Measurements from ENCODE around the gene MXD1. TPM values are rescaled to one million over a fixed set of nuclear protein-coding genes. Genes with fewer than 3 reads are reported as not detected.

Gene MXD1
- total RNA-seq, 1 experiment from 2014 or later = 3.1 TPM

DNA sequence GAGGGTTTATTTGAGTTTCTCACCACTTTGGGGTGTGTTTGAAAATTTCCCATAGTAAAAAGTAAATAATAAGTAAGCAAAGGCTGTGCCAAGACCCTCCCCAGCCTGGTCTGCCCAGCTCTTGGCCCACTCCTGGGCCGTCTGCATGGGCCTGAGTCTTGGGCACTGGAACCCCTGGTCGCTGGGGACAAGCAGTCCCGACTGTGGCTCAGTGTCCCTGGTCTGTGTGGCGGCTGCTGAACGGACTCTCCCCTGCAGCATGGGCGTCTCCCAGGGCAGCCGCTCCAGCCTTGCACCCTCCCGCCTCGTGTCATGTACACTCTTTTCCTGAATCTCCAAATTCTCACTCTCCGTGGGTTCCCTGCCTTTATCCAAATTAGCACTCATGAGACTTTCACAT, 53.7 kb downstream of the MXD1 start:
- H3K27ac ChIP-seq = no peak overlapping the region
- no peaks in the 10 kb centered on the region for H3K9me3 ChIP-seq (replicated peaks)
- no peaks in the 10 kb centered on the region for H3K4me1 ChIP-seq (replicated peaks)
- H3K4me3 ChIP-seq = no peak overlapping the region
- no peaks in the 10 kb centered on the region for H3K36me3 ChIP-seq
- DNase-seq (ENCODE audit: low read depth in 1 of 2, low spot score in 2 of 2) = no peak
- no peaks in the 10 kb centered on the region for H3K27me3 ChIP-seq (replicated peaks)

DNA sequence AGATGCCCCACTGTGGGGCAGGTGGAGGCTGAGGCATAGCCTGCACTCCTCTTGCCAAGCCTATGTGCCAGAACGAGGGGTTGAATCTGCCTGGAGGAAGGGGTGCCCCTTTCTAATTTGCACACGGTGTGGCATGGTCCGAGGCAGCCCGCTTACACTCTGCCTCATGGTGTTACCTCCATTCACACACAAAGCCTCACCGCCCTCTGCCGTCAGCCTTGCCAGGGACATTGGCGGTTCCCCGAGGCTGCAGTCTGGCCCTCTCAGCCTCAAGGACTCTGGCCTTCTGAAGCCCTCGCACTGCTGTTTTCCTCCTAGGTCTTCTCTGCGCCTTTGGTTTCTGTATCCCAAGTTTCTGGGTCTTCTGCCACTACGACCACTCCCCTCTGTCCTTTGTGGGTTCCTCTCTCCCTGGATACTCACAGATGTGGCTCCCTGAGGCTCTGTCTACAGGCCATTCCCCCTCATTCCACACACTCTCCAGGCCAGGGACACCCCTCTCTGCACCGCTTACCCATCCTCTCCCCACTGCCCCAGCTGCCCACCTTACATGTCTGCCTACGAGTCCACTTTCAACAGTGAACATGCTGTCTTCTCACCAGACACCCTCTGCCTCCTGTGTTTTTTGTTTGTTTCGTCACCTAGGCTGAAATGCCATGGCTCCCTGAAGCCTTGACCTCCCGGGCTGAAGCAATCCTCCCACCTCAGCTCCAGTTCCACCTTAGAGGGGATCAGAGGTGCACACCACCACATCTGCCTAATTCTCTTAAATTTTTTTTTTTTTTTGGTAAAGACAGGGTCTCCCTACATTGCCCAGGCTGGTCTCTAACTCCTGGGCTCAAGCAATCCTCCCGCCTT, 54.4 kb downstream of the MXD1 start:
- Histone ChIP-seq H3K9me3 (replicated peaks) (no peaks in the 10 kb centered on the region), H3K4me3 (no peak overlapping the region), H3K27me3 (replicated peaks) (no peaks in the 10 kb centered on the region), H3K27ac (no peak overlapping the region), H3K4me1 (replicated peaks) (no peaks in the 10 kb centered on the region), H3K36me3 (no peaks in the 10 kb centered on the region)
- no peak for DNase-seq (ENCODE audit: low read depth in 1 of 2, low spot score in 2 of 2)

DNA sequence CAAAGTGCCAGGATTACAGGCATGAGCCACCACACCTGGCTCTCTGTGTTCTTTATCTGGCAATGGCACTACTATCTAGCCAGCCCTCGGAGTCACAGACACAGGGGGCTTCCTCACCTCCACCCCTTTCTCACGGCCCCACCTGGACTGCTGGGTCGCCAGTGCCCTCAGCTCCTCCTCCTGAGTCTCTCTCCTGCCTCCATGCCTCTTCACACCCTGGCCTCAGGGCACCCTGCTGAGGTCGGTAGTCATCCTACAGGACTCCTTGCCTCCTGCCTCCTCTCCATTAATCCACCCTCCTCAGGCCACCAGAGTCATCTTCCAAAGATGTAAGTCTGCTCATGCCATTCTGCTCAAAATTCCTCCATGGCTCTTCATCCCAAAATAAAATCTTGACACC, 55.1 kb downstream of the MXD1 start:
- no peaks in the 10 kb centered on the region for H3K36me3 ChIP-seq
- H3K9me3 ChIP-seq (replicated peaks) = no peaks in the 10 kb centered on the region
- no peaks in the 10 kb centered on the region for H3K27me3 ChIP-seq (replicated peaks)
- DNase-seq (ENCODE audit: low read depth in 1 of 2, low spot score in 2 of 2) = no peak
- no peak overlapping the region for H3K4me3 ChIP-seq
- no peaks in the 10 kb centered on the region for H3K4me1 ChIP-seq (replicated peaks)
- no peak overlapping the region for H3K27ac ChIP-seq

DNA sequence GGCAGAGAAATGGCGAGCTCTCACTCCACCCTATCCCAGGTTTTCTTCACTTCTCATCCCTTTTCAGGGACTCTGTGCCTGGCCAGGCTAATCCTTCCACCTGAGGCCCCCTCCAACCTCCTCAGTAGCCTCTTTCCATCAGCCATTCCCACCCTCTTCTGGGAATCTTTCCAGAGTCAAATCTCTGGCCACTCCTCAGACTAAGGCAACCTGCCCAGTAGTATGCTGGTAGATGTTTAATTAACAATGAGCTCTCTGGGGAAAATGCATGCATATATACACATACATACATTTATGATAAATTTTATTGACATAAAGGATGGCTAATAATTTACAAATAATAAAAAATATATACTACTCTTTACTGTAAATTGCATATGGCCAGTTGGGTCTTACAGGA, 57.9 kb downstream of the MXD1 start:
- Histone ChIP-seq H3K27me3 (replicated peaks) (no peaks in the 10 kb centered on the region), H3K4me3 (no peak overlapping the region), H3K4me1 (replicated peaks) (no peaks in the 10 kb centered on the region), H3K36me3 (no peaks in the 10 kb centered on the region), H3K9me3 (replicated peaks) (no peaks in the 10 kb centered on the region), H3K27ac (no peak overlapping the region)
- no peak for DNase-seq (ENCODE audit: low read depth in 1 of 2, low spot score in 2 of 2)

DNA sequence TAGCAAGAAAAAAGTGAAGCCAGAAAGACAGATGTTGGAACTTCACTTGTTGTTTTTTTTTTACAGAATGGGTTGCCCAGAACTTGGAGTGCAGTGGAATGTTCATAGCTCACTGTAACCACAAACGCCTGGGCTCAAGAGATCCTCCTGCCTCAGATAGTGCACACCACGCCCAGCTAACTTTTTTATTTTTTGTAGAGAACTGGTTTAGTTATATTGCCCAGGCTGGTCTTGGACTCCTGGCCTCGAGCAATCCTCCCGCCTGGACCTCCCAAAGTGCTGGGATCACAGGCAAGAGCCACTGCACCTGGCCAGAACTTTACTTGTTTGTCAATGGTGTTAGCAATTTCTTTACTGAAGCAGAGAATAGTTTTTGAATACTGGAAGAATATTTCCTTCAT, 58.4 kb downstream of the MXD1 start:
- Histone ChIP-seq H3K9me3 (replicated peaks) (no peaks in the 10 kb centered on the region), H3K4me3 (no peak overlapping the region), H3K4me1 (replicated peaks) (no peaks in the 10 kb centered on the region), H3K27ac (no peak overlapping the region), H3K27me3 (replicated peaks) (no peaks in the 10 kb centered on the region), H3K36me3 (no peaks in the 10 kb centered on the region)
- no peak for DNase-seq (ENCODE audit: low read depth in 1 of 2, low spot score in 2 of 2)

DNA sequence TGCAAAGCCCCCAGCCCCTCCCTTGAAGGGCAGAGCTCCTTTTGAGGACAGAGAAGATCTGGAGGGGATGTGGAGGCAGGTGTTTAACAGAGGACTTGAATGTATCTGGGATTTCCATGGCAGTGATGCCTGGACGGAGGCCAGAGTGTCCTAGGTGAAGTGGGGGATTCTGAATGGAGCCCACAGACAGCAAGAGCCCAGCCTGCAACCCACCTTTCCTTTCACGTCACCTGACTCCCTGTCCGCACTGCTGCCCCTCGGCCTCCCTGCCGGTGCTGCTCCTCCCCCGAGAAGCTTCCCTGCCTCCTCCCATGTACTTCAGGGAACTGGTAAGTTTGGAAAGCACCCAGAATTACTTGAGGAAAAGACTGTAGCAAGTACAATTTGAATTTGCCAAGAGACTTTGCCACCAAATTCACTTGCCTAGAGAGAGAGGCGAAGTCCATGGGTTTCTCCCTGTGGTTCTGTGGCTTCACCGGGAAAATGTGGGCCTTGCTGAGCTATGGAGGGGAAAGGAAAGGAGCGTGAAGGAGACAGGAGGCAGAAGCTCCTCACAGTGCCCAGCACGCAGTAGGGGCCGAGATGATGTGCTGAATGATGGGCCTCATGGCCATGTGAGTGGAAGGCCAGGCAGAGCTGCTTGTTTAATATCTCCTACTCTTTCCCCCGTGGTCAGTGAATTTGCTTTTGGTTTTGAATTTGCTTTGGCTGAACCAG, 60.4 kb downstream of the MXD1 start:
- DNase-seq (ENCODE audit: low read depth in 1 of 2, low spot score in 2 of 2) = no peak
- Histone ChIP-seq H3K4me1 (replicated peaks) (no peaks in the 10 kb centered on the region), H3K9me3 (replicated peaks) (no peaks in the 10 kb centered on the region), H3K27me3 (replicated peaks) (no peaks in the 10 kb centered on the region), H3K36me3 (no peaks in the 10 kb centered on the region), H3K27ac (no peak overlapping the region), H3K4me3 (no peak overlapping the region)

DNA sequence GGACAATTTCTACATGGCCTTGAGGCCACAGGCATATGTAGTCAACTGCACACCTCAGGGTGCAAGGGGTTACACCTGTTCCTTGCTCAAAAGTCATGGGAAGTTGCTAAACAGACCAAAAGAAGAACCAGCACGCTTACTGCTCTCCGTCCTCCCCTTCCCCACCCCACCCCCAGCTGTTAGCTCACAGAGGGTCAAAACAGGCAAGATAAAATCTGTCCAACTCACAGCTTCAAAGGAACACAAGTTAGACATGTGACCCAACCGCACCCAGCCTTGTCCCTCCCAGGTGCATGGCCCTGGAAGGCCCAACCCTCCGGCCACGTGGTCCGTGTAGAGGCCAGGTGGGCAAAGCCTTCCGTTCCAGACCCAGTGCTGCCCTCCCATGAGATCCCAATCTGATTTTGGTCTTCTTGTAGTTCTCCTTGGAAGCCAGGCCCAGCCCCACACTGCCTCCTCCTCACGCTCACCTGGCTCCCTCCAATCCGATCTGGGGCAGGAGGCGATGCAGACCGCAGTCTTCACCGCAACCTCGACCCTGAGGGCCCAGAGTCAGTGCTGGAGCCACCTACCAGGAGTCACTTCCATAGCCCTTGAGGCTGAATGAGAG, 61.0 kb downstream of the MXD1 start:
- no peak overlapping the region for H3K4me3 ChIP-seq
- no peaks in the 10 kb centered on the region for H3K4me1 ChIP-seq (replicated peaks)
- H3K27me3 ChIP-seq (replicated peaks) = no peaks in the 10 kb centered on the region
- no peak overlapping the region for H3K27ac ChIP-seq
- no peaks in the 10 kb centered on the region for H3K9me3 ChIP-seq (replicated peaks)
- no peak for DNase-seq (ENCODE audit: low read depth in 1 of 2, low spot score in 2 of 2)
- H3K36me3 ChIP-seq = no peaks in the 10 kb centered on the region

DNA sequence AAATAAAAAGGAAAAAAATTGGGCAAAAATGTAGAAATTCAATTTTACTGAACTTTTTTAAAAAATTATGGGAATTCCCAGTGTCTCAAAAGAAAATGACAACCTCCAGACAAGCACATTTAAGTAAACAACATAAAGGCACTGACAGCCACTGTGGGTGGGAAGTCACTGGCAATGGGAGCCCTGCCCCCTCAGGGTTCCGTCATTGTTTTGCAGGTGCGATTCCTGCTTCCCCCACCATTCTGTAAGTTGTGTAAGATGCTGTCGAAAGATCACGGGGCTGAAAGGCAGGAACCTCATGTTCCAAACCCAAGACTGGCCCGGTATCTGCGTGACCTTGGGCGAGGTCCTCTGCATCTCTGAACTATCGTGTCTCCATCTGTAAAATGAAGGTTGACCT, 62.3 kb downstream of the MXD1 start:
- H3K4me1 ChIP-seq (replicated peaks) = no peaks in the 10 kb centered on the region
- no peaks in the 10 kb centered on the region for H3K9me3 ChIP-seq (replicated peaks)
- no peak overlapping the region for H3K4me3 ChIP-seq
- H3K27ac ChIP-seq = no peak overlapping the region
- no peaks in the 10 kb centered on the region for H3K27me3 ChIP-seq (replicated peaks)
- no peak for DNase-seq (ENCODE audit: low read depth in 1 of 2, low spot score in 2 of 2)
- no peaks in the 10 kb centered on the region for H3K36me3 ChIP-seq

DNA sequence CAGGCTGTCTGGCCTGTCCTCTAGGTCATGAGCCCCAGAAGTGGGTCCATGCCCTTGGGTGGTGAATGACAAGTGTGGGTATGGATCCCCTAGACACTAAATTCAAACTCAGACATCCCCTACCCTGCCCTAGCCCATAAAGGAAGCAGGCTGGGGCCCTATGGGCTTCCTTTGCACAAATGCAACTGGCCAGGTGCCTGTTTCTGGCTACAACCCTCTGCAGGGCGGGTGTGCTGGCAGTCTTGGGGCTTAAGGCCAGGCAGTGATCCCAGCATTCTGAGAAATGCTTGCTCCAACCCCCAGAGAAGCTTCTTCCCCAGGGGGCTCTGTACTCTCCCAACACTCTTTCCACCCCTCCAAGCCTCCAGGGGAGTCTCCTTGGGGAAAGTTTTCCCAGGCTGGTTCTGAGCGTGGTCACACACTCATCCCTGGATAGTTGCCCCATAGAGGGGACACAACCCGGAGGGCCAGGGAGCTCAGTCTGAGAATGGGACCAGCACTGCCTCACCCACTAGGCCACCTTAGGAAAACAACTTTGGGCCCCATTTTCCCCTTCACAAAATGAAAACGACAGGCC, 63.1 kb downstream of the MXD1 start:
- Histone ChIP-seq H3K4me3 (no peak overlapping the region), H3K36me3 (no peaks in the 10 kb centered on the region), H3K27ac (no peak overlapping the region), H3K4me1 (replicated peaks) (no peaks in the 10 kb centered on the region), H3K27me3 (replicated peaks) (no peaks in the 10 kb centered on the region), H3K9me3 (replicated peaks) (no peaks in the 10 kb centered on the region)
- no peak for DNase-seq (ENCODE audit: low read depth in 1 of 2, low spot score in 2 of 2)

DNA sequence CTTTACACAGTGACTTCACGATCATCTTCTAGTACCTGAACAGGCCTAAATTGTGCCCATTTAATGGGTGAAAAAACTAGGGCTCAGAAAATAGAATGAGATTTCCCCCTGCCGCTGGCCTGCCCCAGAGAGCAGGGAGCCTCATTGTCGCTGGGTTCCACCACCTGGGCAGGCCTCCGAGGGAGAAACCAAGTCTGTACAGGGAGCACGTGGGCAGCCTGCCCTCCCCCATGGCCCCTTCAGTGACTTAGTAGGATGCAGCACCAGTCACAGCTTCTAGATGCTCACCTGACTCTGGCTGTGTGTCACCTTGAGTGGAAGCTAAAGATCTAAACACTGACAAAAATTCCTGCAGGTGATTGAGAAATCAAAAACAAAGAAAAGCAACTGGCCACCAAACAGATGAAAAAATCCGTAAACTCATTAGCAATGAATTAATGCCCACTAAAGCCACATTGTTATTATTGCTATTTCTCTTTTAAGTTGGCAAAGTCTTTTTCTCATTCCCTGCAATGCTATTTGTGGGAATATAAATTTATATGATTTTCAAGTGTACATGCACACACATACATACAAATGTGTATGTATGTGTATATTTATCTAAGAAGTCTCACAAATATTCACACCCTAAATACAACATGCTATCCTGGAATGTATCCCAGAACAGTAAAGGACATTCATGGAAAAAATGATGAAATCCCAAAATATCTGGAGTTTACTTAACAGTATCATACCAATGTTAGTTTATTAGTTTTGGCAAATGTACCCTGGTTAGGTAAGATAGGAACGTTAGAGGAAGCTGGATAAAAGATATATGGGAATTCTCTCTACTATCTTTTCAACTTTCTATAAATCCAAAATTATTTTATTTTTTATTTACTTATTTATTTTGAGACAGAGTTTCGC, 65.2 kb downstream of the MXD1 start:
- H3K9me3 ChIP-seq (replicated peaks) = no peaks in the 10 kb centered on the region
- H3K4me1 ChIP-seq (replicated peaks) = no peaks in the 10 kb centered on the region
- no peaks in the 10 kb centered on the region for H3K36me3 ChIP-seq
- no peaks in the 10 kb centered on the region for H3K27me3 ChIP-seq (replicated peaks)
- H3K4me3 ChIP-seq = no peak overlapping the region
- no peak overlapping the region for H3K27ac ChIP-seq
- no peak for DNase-seq (ENCODE audit: low read depth in 1 of 2, low spot score in 2 of 2)

DNA sequence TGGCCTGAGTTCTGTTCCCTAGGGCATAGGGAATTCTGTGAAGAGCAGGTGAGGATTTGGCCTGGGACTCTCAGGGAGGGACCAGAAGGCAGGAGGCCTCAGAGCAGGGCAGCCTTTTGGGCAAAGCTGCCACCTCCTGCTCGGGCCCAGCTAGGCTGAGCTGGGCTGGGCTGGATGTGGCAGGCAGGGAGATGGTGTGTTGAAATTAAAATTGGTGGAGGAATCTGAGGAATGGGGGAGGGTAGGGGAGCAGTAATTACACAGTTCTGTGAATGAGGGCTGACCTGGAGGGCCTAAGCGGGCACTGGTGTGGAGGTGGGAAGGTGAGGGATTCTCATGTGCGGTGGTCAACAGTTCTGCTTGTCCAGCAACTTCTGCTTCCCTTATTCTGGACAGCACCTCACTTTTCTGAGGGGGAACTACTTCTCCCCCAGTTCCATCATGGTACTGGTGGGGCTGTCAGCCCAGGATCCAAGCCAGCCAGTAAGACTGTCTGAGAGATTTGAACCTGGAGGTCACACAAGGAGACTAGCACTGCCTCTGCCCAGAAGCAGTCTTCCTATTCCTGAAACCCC, 68.6 kb downstream of the MXD1 start:
- H3K27me3 ChIP-seq (replicated peaks) = no peaks in the 10 kb centered on the region
- no peak for DNase-seq (ENCODE audit: low read depth in 1 of 2, low spot score in 2 of 2)
- no peak overlapping the region for H3K27ac ChIP-seq
- no peaks in the 10 kb centered on the region for H3K36me3 ChIP-seq
- no peaks in the 10 kb centered on the region for H3K4me1 ChIP-seq (replicated peaks)
- no peaks in the 10 kb centered on the region for H3K9me3 ChIP-seq (replicated peaks)
- H3K4me3 ChIP-seq = no peak overlapping the region

DNA sequence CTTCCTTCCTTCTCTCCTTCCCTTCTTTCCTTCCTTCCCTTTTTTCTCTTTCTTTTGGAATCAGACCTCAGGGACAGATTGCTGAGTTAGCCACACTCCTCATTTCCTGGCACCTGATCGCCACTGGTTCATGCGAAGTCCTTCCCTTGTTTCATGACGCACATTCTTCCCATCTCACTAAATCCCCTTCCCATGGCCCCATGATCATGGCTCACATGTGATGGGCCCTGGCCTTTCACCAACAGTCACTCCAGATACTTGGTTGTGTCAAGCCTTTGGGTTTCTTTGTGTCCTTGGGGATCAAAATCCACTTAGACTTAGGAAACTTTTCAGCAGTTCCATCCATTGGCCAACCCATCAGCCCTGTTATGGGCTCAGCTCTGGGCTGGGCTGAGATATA, 70.3 kb downstream of the MXD1 start:
- no peaks in the 10 kb centered on the region for H3K27me3 ChIP-seq (replicated peaks)
- no peaks in the 10 kb centered on the region for H3K4me1 ChIP-seq (replicated peaks)
- H3K27ac ChIP-seq = no peak overlapping the region
- H3K9me3 ChIP-seq (replicated peaks) = no peaks in the 10 kb centered on the region
- no peak overlapping the region for H3K4me3 ChIP-seq
- no peak for DNase-seq (ENCODE audit: low read depth in 1 of 2, low spot score in 2 of 2)
- H3K36me3 ChIP-seq = no peaks in the 10 kb centered on the region

DNA sequence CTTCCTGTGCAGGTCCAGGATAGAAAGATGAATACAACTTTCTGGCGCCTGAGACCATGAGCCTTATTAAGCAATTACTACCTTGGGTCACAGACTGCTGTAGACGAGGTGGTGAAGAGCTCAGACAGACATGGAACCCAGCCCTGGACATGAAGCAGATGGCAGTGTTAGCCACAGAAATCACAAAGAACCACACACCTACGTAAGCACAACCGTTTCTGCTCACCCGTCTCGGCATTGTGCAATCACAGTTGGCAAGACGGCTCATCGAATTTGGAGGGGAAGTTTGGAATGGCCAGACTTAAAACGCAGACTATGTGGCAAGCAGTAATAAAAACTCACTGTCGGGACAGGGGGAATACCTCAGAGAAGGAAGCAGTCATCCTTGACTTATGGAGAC, 70.8 kb downstream of the MXD1 start:
- Histone ChIP-seq H3K36me3 (no peaks in the 10 kb centered on the region), H3K4me3 (no peak overlapping the region), H3K9me3 (replicated peaks) (no peaks in the 10 kb centered on the region), H3K4me1 (replicated peaks) (no peaks in the 10 kb centered on the region), H3K27ac (no peak overlapping the region), H3K27me3 (replicated peaks) (no peaks in the 10 kb centered on the region)
- no peak for DNase-seq (ENCODE audit: low read depth in 1 of 2, low spot score in 2 of 2)
